Activated T-cell treated with anti-CD3 and anti-CD28 coated beads, Interleukin-2, amount 50 U/mL, for 48 hours (primary cell): Measurements from ENCODE around the gene IRX4.

Source experiments
- DNase-seq, 2 experiments: peaks; one replicate each; pipeline ENCODE4 v3.0.0-alpha.2; 2020

The IRX4 gene

DNA sequence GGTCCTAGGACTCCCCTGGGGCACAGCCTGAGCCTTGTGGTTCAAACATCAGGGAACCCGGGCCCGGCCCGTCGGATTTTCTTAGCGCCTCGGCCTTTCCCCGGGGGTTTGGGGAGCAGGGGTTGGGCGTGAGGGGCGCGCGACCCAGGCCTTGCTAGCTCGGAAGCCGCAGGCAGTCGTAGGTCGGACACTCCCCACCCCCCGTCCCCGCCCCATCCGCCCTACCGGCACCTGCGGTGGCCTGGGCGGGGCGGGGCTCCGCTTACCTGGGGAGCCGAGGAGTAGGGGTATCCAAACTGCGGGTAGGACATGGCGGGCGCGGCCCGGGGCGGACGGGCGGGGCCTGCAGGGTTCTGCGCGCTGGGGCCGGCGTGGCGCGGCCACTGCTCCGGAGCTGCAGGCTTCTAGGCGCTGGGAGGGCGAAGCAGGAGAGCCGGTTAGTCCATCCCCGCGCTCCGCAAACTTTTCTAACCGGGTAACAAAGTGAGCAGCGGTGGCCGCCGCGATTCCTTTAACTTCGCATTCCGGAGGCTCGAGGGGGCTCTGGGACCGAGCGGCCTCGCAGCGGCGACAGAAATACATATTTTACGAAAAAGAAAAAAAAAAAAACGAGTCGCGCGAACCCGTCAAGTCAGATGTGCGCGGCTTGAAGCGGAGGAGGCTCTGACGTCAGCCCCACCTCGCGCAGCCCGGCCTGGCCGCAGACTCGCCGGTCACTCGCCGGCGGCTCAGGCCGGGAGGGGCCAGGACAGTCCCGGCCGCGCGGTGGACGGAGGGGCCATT is at the start of gene IRX4:
IRX4 (minus strand) TSS at position 589 of the 783 bp plus-strand sequence; CDS start at position 311, 278 bp downstream.
- peak; percentile 31 to 36 for DNase-seq

DNA sequence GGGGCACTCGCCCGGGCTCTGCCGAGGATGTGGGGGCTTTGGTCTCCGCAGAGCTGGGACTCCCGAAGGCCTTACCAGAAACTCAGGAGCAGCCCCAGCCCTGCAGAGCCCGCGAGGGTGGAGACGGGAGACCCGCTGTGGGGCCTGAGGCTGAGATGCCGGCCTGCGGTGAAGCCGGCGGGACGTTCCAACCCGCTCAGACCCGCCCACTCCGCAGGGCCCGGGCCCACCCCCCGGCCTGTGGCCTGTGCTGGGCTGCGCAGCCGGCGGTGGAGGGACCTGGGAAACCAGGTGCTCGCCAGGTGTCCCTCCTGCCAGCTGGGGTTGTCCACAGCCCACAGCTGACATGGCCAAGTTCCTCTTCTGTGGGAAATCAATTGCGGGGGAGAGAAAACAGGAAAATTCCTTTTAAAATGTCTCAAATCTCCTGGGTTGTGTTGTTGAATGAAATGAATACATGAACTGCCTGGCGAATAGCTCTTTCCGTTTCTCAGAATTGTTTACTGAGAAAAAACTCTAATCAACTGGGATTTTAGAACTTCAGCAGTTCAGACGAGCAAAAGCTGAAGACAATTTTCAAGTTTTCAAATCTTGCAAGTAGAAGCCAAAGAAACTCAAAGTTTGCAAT is 49.0 kb upstream of the IRX4 start:
- DNase-seq: no peak

DNA sequence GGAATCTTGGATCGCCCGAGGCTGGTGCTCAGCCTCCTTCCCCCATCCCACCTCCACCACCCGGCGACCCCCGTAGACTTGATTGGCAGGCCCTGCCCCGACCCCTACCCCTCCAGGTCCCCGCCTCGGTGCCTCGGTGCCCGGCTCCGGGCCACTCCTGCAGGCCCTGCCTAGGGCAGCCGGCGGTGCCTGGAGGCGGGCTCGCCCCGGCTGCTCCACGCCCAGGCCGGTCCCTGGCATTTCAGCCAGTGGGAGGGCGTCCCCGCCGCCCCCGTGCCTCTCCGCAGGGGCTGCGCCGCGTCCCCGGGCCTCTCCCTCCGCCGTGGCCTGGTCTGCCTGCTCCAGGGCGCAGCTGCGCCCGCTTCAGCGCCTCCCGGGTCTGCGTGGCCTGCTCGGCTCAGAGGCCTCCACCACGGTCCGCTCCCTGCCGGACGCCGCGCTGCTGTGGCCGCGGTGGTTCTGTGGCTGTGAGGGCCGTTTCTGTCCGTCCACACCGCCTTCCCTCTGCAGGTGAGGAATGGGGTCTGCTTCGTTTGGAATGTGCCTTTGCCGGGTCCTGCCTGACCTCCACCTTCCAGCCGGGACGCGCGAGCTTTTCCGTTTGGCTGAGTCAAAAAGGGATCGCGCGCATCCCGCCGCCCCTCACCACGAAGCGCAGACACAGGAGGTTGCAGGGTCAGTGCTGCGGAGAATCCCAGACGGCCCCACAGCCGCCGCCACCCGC is 48.3 kb upstream of the IRX4 start:
- no peak for DNase-seq

DNA sequence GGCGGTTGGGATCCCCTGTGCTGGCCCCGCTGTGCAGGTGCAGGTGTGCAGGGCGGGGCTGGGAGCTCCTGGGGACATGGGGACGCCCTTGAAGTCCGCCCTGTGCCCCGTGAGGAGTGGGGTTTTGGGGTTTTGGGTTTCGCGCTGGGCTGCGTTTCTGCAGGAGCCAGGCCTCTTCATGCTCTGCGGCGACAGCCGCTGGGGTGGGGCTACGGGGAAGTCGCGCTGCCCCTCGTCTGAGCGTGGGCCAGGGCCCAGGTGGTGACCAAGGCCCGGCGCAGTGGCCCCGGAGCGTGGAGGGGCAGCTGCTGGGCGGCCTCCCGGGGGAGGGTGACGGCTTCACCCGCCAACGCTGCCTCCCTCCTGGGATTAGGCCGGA is 47.8 kb upstream of the IRX4 start:
- no peak for DNase-seq

DNA sequence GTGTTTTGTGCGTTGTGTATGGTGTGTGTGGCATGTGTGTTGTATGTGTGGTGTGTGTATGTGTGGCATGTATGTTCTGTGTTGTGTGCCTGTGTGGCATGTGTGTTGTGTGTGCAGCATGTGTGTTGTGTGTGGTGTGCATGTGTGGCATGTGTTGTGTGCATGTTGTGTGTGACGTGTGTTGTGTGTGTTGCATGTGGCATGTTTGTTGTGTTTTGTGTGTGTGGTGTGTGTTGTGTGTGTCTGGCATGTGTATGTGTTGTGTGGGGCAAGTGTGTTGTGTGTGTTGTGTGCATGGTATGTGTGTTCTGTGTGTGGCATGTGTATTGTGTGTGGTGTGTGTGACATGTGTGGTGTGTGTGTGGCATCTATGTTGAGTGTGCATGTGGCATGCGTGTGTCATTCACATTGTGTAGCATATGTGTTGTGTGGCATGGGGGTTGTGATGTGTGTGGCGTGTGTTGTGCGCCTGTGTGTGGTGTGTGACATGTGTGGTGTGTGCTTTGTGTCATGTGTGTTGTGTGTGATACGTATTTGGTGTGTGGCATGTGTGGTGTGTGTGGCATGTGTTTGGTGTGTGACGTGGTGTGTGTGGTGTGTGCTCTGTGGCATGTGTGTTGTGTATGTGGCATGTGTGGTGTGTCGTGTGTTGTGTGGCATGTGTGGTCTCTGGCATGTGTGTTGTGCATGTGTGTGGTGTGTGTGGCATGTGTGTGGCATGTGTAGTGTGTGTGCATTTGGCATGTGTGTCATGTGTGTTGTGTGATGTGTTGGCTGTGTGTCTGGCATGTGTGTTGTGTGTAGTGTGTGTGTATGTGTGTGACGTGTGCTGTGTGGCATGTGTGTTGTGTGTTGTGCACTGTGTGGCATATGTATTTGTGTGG is 46.6 kb upstream of the IRX4 start:
- DNase-seq: no peak

DNA sequence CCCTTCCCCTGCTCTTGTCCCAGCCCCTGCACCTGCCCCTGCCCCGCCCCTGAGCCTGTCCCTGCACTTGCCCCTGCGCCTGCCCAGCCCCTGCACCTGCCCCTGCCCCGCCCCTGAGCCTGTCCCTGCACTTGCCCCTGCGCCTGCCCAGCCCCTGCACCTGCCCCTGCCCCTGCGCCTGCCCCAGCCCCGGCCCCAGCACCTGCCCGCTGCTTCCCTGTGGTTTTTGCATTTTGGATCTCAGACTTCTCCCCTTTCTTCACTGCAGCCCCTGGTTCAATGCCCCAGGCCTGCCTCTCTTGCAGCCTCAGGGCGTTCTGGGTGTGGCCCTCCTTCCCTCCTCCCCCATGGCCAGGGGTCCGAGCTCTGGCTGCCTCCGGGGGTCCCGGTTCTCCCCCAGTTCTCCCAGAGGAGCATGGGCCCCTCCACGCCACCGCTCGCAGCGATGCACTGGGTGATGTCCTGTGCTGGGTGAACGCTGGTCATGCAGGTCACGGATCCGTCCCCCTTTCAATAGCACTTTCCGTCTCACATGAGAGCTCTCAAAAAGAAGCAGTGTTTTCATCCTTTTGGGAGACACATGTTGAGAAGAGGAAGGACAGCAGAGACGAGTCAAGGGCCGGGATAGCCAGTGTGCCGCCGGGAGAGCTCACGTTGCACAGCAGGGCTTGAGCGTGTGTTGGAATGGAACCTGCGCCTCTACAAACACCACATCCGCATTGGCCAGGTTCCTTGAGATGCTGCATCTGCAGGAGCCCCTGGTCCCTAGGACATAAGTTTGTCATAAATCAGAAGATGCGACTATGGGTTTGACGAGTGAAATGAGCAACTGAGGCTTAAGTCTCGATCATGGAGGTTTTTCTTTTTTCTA is 44.0 kb upstream of the IRX4 start:
- no peak for DNase-seq

DNA sequence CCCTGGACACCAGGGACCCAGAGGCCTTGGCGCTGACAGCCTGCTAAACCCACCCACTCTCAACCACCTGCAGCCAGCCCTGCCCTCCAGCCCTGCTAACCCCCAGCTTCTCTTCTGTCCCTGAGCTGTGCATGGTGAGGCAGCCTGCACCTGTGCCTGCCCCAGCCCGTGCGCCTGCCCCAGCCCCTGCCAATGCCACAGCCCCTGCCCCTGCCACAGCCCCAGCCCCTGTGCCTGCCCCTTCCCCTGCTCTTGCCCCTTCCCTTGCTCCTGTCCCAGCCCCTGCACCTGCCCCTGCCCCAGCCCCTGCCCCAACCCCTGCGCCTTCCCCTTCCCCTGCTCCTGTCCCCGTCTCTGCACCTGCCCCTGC is 43.3 kb upstream of the IRX4 start:
- no peak for DNase-seq

DNA sequence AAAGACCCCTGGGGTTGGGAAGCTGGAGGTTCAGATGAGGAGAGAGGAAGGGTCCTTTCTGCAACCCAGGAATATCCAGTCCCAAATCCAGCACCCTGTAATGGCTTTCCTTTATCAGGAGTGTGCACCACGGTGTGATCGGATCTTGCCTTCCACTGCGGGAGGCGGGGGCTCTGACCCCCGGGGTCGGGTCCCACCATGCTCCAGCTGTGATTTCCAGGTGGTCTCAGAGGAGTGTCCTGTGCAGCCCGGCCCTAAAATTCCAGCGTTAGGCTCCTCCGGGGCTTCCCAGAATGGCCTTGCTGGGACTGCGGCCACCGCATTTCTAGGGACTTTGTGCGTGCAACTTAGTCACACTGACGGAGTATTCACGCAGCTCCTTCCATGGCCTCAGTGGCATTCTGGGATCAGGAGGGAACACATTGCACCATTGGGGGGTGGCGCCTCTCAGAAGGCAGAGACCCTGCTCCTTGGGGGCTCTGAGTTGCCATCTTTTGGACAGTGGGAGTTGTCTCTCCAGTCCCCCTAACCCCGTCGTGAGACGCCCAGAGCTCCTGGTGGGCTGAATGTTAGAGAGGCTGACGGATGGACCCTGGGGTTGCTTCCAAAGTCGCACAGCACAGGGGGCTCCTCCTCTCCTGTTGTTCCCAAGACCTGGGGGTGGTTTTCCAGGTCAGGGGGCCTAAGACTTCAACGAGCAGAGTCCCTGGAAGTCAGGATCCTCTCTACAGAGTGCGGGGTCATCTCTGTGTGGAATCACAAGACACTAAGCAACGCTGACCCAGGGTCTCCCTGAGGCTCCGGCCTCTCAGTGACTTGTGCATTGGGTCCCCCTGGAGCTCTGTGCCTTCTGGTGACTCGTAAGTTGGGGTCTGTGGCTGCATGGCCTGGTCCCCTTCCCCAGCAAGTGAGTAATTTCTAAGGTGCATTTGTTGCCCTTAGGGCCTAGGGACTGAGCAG is 42.7 kb upstream of the IRX4 start:
- DNase-seq: no peak

DNA sequence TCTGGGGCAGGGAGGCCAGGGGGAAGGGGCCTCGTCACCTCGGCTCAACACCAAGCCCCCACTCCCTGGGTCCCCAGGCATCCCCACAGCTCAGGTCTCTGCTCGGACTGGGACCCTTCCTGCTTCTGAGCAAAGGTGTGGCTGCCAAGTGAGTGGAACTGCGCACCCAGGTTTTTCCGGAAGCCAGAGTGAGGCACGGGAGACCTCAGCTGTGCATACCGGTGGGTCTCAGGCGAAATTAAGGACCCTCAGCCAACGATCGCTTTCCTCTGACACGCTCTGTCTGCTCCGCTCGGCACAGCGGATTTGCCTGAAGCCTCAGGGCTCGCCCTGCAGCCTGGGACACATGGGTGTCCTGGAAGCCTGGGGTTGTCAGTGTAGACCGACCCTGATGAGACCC is 41.0 kb upstream of the IRX4 start:
- DNase-seq: no peak

DNA sequence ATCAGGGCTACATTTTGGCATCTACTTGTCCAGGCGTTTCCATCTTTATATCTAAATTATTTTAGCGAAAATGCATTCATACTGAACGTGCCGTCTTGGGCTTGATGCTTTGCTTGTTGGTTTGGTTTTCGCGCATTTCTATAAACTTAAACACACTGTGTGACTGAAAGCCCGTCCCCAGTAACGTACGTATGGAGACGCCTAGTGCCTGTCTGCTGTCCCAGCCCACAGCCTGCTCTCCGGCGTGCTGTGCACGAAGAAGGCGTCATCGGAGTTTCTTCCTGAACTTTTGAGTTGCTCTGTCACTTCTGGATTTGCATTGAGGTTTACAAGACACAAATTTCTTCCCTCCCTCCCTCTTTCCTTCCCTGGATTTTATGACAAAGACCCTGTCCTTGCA is 40.6 kb upstream of the IRX4 start:
- no peak for DNase-seq

DNA sequence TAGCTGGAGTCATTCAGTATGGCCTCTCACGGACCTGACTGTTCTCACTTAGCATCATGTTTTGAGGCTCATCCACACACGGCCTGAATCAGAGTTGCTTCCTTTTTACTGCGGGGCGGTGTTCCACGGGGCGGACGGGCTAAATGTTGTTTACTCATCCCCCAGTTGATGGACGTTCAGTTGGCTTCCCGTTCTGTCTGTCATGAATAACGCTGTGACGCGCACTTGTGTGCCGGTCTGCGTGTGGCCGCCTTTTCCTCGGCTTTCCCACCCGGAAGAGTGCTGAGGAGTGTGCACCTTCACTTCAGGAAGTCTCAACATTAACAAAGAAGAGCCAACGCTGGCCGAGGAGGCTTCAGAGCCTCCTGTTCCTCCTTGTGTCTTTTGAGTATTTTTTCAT is 39.0 kb upstream of the IRX4 start:
- DNase-seq: no peak

DNA sequence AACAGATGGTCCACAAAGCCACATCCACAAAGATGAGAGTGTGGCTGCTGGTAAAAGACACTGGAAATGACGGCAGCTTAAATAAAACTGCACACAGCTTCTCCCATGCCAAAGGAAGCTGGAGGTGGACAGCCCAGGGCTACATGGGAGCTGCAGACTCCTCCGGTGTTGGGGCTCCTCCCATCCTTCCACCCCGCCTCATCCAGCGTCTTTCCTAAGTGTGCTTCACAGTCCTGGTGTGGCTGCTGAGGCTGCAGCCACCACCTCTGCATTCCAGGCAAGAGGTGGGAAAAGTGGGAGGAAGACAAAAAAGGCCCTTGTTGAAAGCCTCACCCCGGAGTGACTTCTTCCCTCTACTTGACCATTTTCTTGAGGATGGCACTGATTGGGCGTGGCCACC is 37.0 kb upstream of the IRX4 start:
- no peak for DNase-seq

DNA sequence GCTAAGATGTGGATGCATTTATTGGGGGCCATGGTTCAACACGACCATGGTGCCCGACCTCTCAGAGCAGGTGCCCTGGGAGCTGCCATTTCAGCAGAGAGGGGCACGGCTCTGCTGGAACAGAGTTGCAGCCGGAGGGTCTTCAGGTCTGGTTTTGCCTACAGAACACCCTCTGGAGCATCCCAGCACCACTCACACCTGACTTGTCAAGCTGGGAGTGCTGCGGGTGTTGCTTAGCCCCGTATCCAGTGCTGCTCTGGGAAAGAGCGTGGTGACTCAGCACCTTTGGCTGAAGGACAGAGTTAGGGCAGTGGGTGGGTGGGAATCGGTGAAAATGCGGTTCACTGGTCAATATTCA is 36.5 kb upstream of the IRX4 start:
- DNase-seq: no peak

DNA sequence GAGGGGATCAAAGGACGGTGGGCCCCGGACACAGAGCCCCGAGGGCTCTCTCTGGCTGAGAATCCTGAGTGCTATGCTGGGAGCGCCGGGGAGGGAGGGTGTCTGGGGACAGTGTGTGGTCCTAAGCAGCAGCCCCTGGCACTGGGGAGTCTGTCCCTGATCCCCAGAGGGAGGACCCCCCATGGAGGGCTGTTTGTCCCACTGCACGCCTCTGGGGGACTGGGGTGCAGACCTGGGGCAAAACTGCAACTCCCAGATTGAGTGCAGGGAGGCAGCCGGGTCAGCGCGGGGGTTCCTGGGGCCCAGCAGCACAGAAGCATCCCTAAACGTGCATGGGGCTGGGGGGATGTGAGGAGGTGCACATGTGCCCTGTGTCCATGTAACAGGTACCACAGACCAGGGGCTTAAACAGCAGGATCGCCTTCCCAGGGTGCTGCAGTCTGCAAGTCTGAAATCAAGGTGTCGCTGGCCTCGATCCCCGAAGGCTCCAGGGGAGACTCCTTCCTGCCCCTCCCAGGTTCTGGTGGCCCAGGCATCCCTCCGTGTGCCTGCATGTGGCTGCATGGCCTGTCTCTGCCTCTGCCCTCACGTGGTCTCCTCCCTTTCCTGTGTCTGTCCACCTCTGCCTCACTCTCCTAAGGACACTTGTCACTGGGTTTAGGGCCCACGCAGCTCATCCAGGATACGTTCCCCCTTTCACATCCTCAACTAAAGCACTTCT is 35.9 kb upstream of the IRX4 start:
- DNase-seq: no peak

DNA sequence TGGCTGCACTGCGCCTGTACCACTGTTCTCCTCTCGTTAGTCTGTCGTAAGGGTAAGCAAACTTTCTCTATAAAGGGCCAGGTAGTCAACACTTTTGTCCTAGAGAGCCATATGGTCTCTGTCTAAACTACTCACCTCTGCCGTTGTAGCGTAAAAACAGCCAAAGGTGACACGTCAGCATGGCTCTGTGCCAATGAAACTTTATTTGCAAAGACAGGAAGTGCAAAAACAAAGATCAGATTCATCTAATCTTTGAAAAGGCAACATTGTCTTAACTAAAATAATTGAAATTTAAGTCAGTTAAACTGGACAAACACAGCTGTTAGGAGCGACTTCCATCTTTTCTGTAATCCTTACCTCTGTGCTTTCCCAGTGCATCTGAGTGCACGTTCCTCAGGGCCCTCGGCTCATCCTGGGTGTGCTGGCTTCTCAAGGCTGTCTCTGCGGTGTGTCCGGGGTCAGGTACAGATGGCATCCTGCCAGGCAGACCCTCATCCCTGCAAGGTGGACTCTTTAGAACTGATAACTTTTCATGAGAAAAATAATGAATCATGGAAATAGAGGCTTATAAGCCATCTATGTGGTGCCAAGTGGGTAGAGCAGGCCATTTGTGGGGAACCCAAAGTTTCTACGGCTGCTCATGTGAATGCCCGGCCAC is 35.2 kb upstream of the IRX4 start:
- no peak for DNase-seq

DNA sequence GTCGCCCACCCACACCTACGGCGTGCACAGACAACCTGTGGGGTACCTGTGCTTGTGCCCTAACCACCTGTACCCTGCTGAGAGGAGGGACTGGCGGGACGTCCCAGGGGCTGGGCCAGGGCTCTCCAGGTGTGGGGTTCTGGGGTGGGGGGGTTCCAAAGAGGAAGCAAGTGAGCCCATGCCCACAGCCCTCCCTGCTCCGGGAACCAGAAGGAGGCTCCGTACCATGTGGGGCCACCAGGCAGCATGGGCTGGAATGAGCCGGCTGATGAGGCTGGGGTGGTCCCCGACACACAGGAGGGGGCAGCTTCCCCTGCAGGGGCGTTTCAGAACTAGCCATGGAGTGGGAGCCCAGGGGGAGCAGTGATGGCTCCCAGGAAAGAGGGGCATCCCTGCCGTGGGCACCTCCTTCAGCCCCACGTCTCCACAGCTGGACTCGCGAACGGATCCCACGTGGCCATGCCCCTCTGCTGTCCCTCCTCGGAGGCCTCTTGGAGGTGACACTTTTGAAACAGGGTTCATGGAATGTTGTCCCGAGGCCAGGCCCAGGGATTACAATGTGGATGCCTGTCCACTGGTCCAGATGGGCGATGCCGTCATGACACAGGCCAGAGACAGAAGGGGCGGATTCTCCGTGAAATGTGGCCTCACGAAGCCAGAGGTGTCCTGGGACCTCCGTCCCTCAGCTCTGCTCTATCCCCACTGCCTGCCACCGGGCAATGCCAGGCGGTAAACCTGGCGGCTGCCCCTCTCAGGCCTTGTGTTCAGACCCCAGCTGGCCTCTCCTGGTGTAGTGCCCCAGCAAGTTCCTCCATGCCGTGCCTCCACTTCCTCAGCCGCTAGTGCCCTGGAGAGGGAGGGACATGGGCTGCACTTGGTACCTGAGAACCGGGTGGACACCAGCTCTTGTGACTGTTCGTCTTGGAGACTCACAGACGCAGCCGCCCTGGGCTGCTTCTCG is 33.6 kb upstream of the IRX4 start:
- no peak for DNase-seq

DNA sequence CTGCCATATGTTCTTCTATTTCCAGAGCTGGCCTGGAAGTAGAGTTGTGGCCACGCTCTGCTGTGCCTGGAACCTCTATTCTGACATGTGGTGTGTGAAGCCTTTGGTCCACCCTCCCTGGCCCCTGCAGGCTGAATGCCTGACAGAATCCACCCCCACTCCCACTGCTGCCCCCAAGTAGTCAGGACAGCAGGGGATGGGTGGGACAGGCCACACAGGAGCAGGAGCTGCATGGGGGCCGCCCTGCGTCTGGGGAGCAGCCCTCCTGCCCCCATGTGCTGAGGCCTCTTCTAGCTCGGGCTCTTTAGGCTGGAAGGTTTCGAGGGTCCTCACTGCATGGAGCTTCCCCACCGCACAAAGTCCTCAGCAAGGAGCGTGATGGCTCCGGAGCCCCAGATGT is 32.6 kb upstream of the IRX4 start:
- DNase-seq: no peak

DNA sequence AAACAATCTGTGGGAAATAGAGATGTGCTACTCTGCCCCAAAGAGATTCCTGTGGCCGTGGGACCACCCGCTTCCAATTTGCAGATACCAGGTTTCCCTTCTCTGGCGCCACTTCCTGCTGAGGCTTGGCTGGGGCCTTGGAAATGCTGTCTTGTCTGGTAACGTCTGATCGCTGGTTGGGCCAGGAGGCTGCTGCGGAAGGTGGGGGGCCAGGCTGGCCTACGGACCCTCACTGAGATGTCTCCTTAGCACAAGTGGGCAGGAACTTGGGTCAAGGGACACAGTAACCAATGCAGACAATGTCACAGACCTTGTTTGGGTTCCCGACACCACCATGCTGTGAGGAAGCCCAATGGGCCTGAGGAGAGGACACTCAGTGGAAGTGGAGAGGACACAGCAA is 31.7 kb upstream of the IRX4 start:
- DNase-seq: no peak

DNA sequence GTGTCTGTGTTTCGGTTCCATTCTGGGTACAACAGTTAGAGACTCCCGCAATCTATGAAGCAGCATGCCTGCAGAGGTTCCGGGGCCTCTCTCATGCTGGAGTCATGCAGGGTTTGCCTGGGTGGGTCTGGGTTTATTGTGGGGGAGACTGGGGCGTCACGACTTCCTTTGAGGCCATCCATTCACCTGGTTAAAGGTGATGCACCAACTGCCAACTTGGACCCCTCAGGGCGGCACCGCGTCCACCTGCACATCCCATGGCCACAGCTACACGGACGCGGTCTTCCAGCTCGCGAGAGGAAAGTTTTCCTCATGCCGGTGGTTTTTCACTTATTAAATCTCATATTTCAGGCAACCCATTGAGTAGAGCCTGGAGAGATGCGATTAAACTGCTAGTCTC is 30.9 kb upstream of the IRX4 start:
- no peak for DNase-seq
